IMR-90 (cell line): Measurements from ENCODE around the gene GLS. TPM values are rescaled to one million over a fixed set of nuclear protein-coding genes. Genes with fewer than 3 reads are reported as not detected.

Experiments
- ATAC-seq: fragments of 200-7000 bp; cut with Tn5 transposase; 2 replicates; pipeline ENCODE4 v1.9.1; 2020; ENCODE audit warnings: low read depth, mild to moderate bottlenecking, moderate library complexity
- BruUV-seq: library from RNA; stranded (reverse); fragments of 400-500 nt; replicated peaks from 2 replicates; lab custom pipeline; 2021; lab: Mats Ljungman, UMichigan
- CTCF ChIA-PET: fragments of 300-600 bp; formaldehyde crosslinking; extraction: SDS; loops from one replicate; lab custom pipeline; 2021; ENCODE audit warnings: antibody characterized with exemption; lab: Yijun Ruan, JAX
- POLR2A ChIA-PET: fragments of 300-600 bp; sonication (Branson Sonifier 250); formaldehyde crosslinking; loops from one replicate; lab custom pipeline; 2022; ENCODE audit warnings: antibody characterized with exemption; ENCODE audit not compliant: unreplicated experiment; lab: Charles Lee
- DNase-seq: peaks from one replicate; pipeline ENCODE4 v3.0.0; 2013
- H2AFZ ChIP-seq: replicated peaks from 2 replicates; pipeline ENCODE3; 2013; ENCODE audit warnings: low read length, mild to moderate bottlenecking; ENCODE audit not compliant: poor library complexity
- H2AK5ac ChIP-seq: 2 replicates; pipeline ENCODE4 v1.6.1; 2013; ENCODE audit warnings: low read depth, low read length, inconsistent platforms
- H2AK9ac ChIP-seq: replicated peaks from 2 replicates; pipeline ENCODE3; 2013; ENCODE audit warnings: mild to moderate bottlenecking, low read depth, low read length, moderate library complexity; ENCODE audit not compliant: poor library complexity
- H2BK120ac ChIP-seq: 2 replicates; pipeline ENCODE4 v1.6.1; 2013; ENCODE audit warnings: low read depth, low read length, inconsistent platforms
- H2BK15ac ChIP-seq: 3 replicates; pipeline ENCODE4 v1.6.1; 2013; ENCODE audit warnings: low read depth, low read length, inconsistent platforms
- H2BK20ac ChIP-seq: 2 replicates; pipeline ENCODE4 v1.6.1; 2013; ENCODE audit warnings: low read depth, mild to moderate bottlenecking, inconsistent platforms, low read length, moderate library complexity
- H2BK5ac ChIP-seq: 2 replicates; pipeline ENCODE4 v1.6.1; 2013; ENCODE audit warnings: mild to moderate bottlenecking, low read depth, low read length, inconsistent platforms; ENCODE audit not compliant: poor library complexity, severe bottlenecking
- H3K14ac ChIP-seq: replicated peaks from 2 replicates; pipeline ENCODE4 v1.6.1; 2013; ENCODE audit warnings: low read depth, low read length, inconsistent platforms
- H3K18ac ChIP-seq: 2 replicates; pipeline ENCODE4 v1.6.1; 2013; ENCODE audit warnings: low read depth, low read length, control low read depth
- H3K23ac ChIP-seq: 2 replicates; pipeline ENCODE4 v1.6.1; 2013; ENCODE audit warnings: low read depth, low read length, inconsistent platforms
- H3K27ac ChIP-seq: 2 replicates; pipeline ENCODE4 v1.5.1; 2013; ENCODE audit warnings: mild to moderate bottlenecking, control low read depth, low read length; ENCODE audit not compliant: insufficient read depth
- H3K27me3 ChIP-seq: 2 replicates; pipeline ENCODE4 v1.6.1; 2013; ENCODE audit warnings: low read length; ENCODE audit not compliant: control insufficient read depth, insufficient read depth
- H3K36me3 ChIP-seq: 2 replicates; pipeline ENCODE4 v1.6.1; 2013; ENCODE audit warnings: low read length, mixed read lengths; ENCODE audit not compliant: control insufficient read depth, insufficient read depth
- H3K4ac ChIP-seq: 2 replicates; pipeline ENCODE4 v1.6.1; 2013; ENCODE audit warnings: low read depth, low read length, inconsistent platforms
- H3K4me1 ChIP-seq: 2 replicates; pipeline ENCODE4 v1.6.1; 2013; ENCODE audit warnings: low read length, mixed read lengths; ENCODE audit not compliant: control insufficient read depth, insufficient read depth
- H3K4me2 ChIP-seq: 2 replicates; pipeline ENCODE4 v1.6.1; 2013; ENCODE audit warnings: low read depth, mild to moderate bottlenecking, control low read depth, low read length, moderate library complexity
- H3K4me3 ChIP-seq: 2 replicates; pipeline ENCODE4 v1.5.1; 2013; ENCODE audit warnings: low read depth, mild to moderate bottlenecking, control low read depth, low read length, moderate library complexity; ENCODE audit not compliant: insufficient read depth
- H3K56ac ChIP-seq: 2 replicates; pipeline ENCODE4 v1.6.1; 2013; ENCODE audit warnings: low read length, inconsistent platforms; ENCODE audit not compliant: insufficient read depth; ENCODE audit errors: extremely low read depth
- H3K79me1 ChIP-seq, 2 experiments: 2 replicates each; pipeline ENCODE4 v1.6.1; 2013; ENCODE audit warnings: low read length in 2 of 2, inconsistent platforms in 1 of 2, low read depth in 1 of 2
- H3K9ac ChIP-seq: 2 replicates; pipeline ENCODE4 v1.6.1; 2013; ENCODE audit warnings: low read depth, low read length, control low read depth
- H3K9me1 ChIP-seq: 2 replicates; pipeline ENCODE4 v1.6.1; 2013; ENCODE audit warnings: low read length, inconsistent platforms; ENCODE audit not compliant: insufficient read depth
- H3K9me3 ChIP-seq: 2 replicates; pipeline ENCODE4 v1.6.1; 2013; ENCODE audit warnings: low read length; ENCODE audit not compliant: control insufficient read depth, insufficient read depth
- H4K20me1 ChIP-seq: 2 replicates; pipeline ENCODE4 v1.6.1; 2013; ENCODE audit warnings: low read length, inconsistent platforms; ENCODE audit not compliant: insufficient read depth
- H4K5ac ChIP-seq: 2 replicates; pipeline ENCODE4 v1.6.1; 2013; ENCODE audit warnings: mild to moderate bottlenecking, low read depth, low read length, control low read depth
- H4K8ac ChIP-seq, 2 experiments: 2 replicates each; pipeline ENCODE4 v1.6.1; 2013; ENCODE audit warnings: low read depth in 2 of 2, low read length in 2 of 2, control low read depth in 1 of 2, inconsistent platforms in 1 of 2
- H4K91ac ChIP-seq: 2 replicates; pipeline ENCODE4 v1.6.1; 2013; ENCODE audit warnings: low read depth, low read length, inconsistent platforms; ENCODE audit not compliant: insufficient read depth
- CEBPB ChIP-seq: IDR thresholded peaks from 2 replicates; pipeline ENCODE4 v1.6.1; 2012; ENCODE audit warnings: low read depth, low read length, improper control_type of control experiment
- MAFK ChIP-seq: IDR thresholded peaks from 2 replicates; pipeline ENCODE4 v1.6.1; 2012; ENCODE audit warnings: low read depth, low read length, improper control_type of control experiment
- POLR2A ChIP-seq: IDR thresholded peaks from 2 replicates; pipeline ENCODE4 v1.6.1; 2012; ENCODE audit warnings: mild to moderate bottlenecking, low read depth, low read length
- RCOR1 ChIP-seq: IDR thresholded peaks from 2 replicates; pipeline ENCODE4 v1.6.1; 2012; ENCODE audit warnings: mild to moderate bottlenecking, low read length, improper control_type of control experiment; ENCODE audit not compliant: insufficient replicate concordance
- RFX5 ChIP-seq: IDR thresholded peaks from 2 replicates; pipeline ENCODE4 v1.8.0; 2012; ENCODE audit warnings: low read depth, mild to moderate bottlenecking, low read length, moderate library complexity
- WGBS, 2 experiments: methylation state at CpG; one replicate each; pipeline versions ENCODE4 v1.1.5 to v1.1.7; 2013; ENCODE audit warnings: missing lambda C conversion rate in 2 of 2; ENCODE audit not compliant: insufficient read length in 1 of 2; ENCODE audit errors: extremely low coverage in 2 of 2; 5-methylcytosine and 5-hydroxymethylcytosine counted together
- dilution Hi-C: fragments of 300-500 bp; cut with HindIII; formaldehyde crosslinking; loops from one replicate; pipeline ENCODE4 v1.14.3; 2018; ENCODE audit warnings: low sequenced_read_pairs; ENCODE audit not compliant: unreplicated experiment
- in situ Hi-C: fragments of 300-500 bp; cut with MboI; formaldehyde crosslinking; loops from 3 replicates; pipeline ENCODE4 v1.14.3; 2019; ENCODE audit warnings: low sequenced_read_pairs, inconsistent platforms, mixed read lengths
- intact Hi-C: fragments of 100-400 bp; cut with micrococcal nuclease; formaldehyde crosslinking; loops from 2 replicates; pipeline ENCODE4 v1.10.0; 2022
- polyA plus RNA-seq, 3 experiments: library from polyadenylated mRNA; depleted of rRNA; stranded (reverse); fragments of >200 nt; gene quantifications; 2 replicates each; pipeline ENCODE4 v1.2.3, GENCODE V29; 2012; ENCODE audit warnings: low replicate concordance in 1 of 3
- total RNA-seq: library from RNA; depleted of rRNA; stranded (reverse); fragments of >200 nt; gene quantifications from 2 replicates; pipeline ENCODE4 v1.2.3, GENCODE V29; 2012
- TF ChIP-seq, protein P1 (sequence below): conservative IDR thresholded peaks from 2 replicates; pipeline ENCODE4 v1.5.1; 2012; ENCODE audit warnings: mild to moderate bottlenecking, low read depth, low read length, improper control_type of control experiment

GLS gene
- total and polyA plus RNA-seq, 2 of the 4 experiments (the other 2 are of a cell fraction) = 87.5 to 130 TPM

DNA sequence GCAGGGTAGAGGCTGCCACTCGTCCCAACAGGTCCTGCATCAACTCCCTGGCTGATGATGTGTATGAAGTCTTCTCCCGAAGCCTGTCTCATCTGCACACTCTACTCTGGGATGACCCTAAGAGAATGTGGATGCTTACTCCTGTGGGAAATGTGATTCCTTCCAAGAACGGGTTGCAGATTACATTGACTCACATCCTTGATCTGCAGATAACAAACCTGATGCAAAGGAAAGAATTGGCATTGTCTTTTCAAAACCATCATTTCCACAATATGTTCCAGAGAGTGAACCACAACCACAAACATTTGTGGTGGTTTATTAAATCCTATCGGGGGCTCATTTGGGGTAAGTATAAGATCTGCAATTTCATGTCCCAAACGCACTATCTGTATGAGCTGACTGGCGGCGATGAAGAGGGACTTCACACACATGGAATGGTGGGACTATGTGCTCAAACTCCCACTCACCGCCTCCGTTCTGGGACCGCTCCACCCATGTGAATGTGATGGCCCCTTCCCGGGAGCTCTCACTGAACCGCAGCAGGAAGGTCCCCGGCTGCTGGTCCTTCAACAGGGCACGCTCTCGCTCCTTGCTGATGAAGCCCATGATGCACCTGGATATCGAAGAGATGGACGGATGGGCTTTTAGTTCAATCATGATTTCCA is 97.9 kb downstream of the GLS start:
- intact Hi-C loops (no loop called here), dilution Hi-C loops (no loop called here), in situ Hi-C loops (no loop called here)
- H3K9ac ChIP-seq = no peak overlapping the region
- H3K9me1 ChIP-seq = peaks cover 15% of the 10 kb centered on the region
- peaks cover 5% of the 10 kb centered on the region for H3K4me1 ChIP-seq
- DNase-seq (peak; percentile 85), ATAC-seq (no peak)
- H3K27ac ChIP-seq = no peak overlapping the region
- no peak overlapping the region for H2BK120ac ChIP-seq
- no peak overlapping the region for H3K56ac ChIP-seq
- no peak overlapping the region for H2BK15ac ChIP-seq
- H3K4me2 ChIP-seq = no peak overlapping the region
- H3K4me3 ChIP-seq = no peak overlapping the region
- H2BK20ac ChIP-seq = no peak overlapping the region
- no peaks in the 10 kb centered on the region for H3K27me3 ChIP-seq
- TF ChIP-seq, protein P1, sequence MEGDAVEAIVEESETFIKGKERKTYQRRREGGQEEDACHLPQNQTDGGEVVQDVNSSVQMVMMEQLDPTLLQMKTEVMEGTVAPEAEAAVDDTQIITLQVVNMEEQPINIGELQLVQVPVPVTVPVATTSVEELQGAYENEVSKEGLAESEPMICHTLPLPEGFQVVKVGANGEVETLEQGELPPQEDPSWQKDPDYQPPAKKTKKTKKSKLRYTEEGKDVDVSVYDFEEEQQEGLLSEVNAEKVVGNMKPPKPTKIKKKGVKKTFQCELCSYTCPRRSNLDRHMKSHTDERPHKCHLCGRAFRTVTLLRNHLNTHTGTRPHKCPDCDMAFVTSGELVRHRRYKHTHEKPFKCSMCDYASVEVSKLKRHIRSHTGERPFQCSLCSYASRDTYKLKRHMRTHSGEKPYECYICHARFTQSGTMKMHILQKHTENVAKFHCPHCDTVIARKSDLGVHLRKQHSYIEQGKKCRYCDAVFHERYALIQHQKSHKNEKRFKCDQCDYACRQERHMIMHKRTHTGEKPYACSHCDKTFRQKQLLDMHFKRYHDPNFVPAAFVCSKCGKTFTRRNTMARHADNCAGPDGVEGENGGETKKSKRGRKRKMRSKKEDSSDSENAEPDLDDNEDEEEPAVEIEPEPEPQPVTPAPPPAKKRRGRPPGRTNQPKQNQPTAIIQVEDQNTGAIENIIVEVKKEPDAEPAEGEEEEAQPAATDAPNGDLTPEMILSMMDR = no peak
- TF ChIP-seq RCOR1 (no peak), MAFK (no peak), POLR2A (no peak), RFX5 (no peak), CEBPB (no peak)
- peaks cover 53% of the 10 kb centered on the region for H3K36me3 ChIP-seq
- H3K23ac ChIP-seq = no peak overlapping the region
- no peak overlapping the region for H4K91ac ChIP-seq
- no peak overlapping the region for H3K14ac ChIP-seq
- H2AFZ ChIP-seq = no peak overlapping the region
- CTCF ChIA-PET = no interaction called here
- 100% methylated on average over 4 of the region's 17 CpGs; no CpG with 5 or more reads in 1 of the 2 experiments for WGBS, 2 experiments
- no peak overlapping the region; the same call in 1 of the 2 replicates for H2AK5ac ChIP-seq
- no peak overlapping the region for H3K4ac ChIP-seq
- no peak overlapping the region for H4K5ac ChIP-seq
- H3K79me1 ChIP-seq = peaks cover 0 to 18% of the 10 kb centered on the region in 2 experiments; a peak in 3 of 4 replicates
- no peak overlapping the region for H2BK5ac ChIP-seq
- no peaks in the 10 kb centered on the region for H3K9me3 ChIP-seq
- no TSS peak for BruUV-seq
- H3K18ac ChIP-seq = no peak overlapping the region
- H2AK9ac ChIP-seq = no peak overlapping the region
- H4K8ac ChIP-seq = no peak overlapping the region
- peaks cover 36% of the 10 kb centered on the region for H4K20me1 ChIP-seq
- POLR2A ChIA-PET = no interaction called here
